B cell (primary cell): ENCODE measurements around the gene LHX4. TPM values are rescaled to one million over a fixed set of nuclear protein-coding genes. Genes with fewer than 3 reads are reported as not detected.

Experiments used
- ATAC-seq: fragments of 200-7000 bp; cut with Tn5 transposase; one replicate; pipeline ENCODE4 v1.10.0; 2021; ENCODE audit warnings: low read depth, mild to moderate bottlenecking, moderate number of reproducible peaks, moderate library complexity
- CTCF ChIA-PET: fragments of 350-600 bp; sonication (Branson Sonifier 250); formaldehyde crosslinking; loops from one replicate; lab custom pipeline; 2021; ENCODE audit warnings: antibody characterized with exemption, inconsistent platforms; lab: Charles Lee
- POLR2A ChIA-PET: fragments of 350-600 bp; sonication (Branson Sonifier 250); formaldehyde crosslinking; loops from one replicate; lab custom pipeline; 2021; ENCODE audit warnings: antibody characterized with exemption; lab: Charles Lee
- DNase-seq: peaks from one replicate; pipeline ENCODE4 v3.0.0; 2013
- H2AFZ ChIP-seq: 2 replicates; pipeline ENCODE4 v1.6.1; 2012; ENCODE audit warnings: mild to moderate bottlenecking, low read depth, low read length; ENCODE audit not compliant: insufficient read depth, poor library complexity, severe bottlenecking
- H3K27ac ChIP-seq, 2 donors: 1 replicate in 1 of 2; 2 replicates in 1 of 2; pipeline ENCODE4 v1.5.1; 2012 to 2013; ENCODE audit warnings: low read length in 2 of 2, mild to moderate bottlenecking in 2 of 2, moderate library complexity in 1 of 2
- H3K27me3 ChIP-seq, 4 experiments: fragments of 200-600 bp in 1 of 4; sonication (generic) in 1 of 4; replicated peaks in 1 of 4; 1 replicate in 2 of 4; 2 replicates in 2 of 4; pipeline versions ENCODE4 v1.6.1 to v1.7.0; 2013 to 2016; ENCODE audit warnings: low read length in 3 of 4, mild to moderate bottlenecking in 2 of 4, mixed read lengths in 1 of 4, moderate library complexity in 1 of 4; ENCODE audit not compliant: insufficient read depth in 4 of 4, control insufficient read depth in 3 of 4; ENCODE audit errors: control extremely low read depth in 1 of 4
- H3K36me3 ChIP-seq, 2 experiments: replicated peaks in 1 of 2; 1 replicate in 1 of 2; 2 replicates in 1 of 2; pipeline versions ENCODE4 v1.6.1 to v1.7.1; 2013; ENCODE audit warnings: low read length in 1 of 2; ENCODE audit not compliant: insufficient read depth in 2 of 2, control insufficient read depth in 1 of 2; ENCODE audit errors: control extremely low read depth in 1 of 2, extremely low read depth in 1 of 2
- H3K4me1 ChIP-seq, 2 donors: fragments of 200-600 bp in 1 of 2; sonication (generic) in 1 of 2; 1 replicate in 1 of 2; 2 replicates in 1 of 2; pipeline versions ENCODE4 v1.5.1 to v1.6.1; 2013 to 2017; ENCODE audit warnings: low read length in 2 of 2; ENCODE audit not compliant: control insufficient read depth in 2 of 2, insufficient read depth in 2 of 2
- H3K4me2 ChIP-seq: replicated peaks from 2 replicates; pipeline ENCODE3; 2012; ENCODE audit warnings: mild to moderate bottlenecking, low read depth, low read length; ENCODE audit not compliant: poor library complexity, severe bottlenecking
- H3K4me3 ChIP-seq, 5 experiments: fragments of 200-600 bp in 1 of 5; sonication (generic) in 1 of 5; 1 replicate in 3 of 5; 2 replicates in 2 of 5; pipeline versions ENCODE4 v1.5.1 to v1.7.0; 2011 to 2016; ENCODE audit warnings: low read length in 4 of 5, mild to moderate bottlenecking in 4 of 5, low read depth in 2 of 5, control low read depth in 1 of 5, moderate library complexity in 1 of 5; ENCODE audit not compliant: insufficient read depth in 1 of 5; ENCODE audit errors: control extremely low read depth in 1 of 5, extremely low read depth in 1 of 5
- H3K79me2 ChIP-seq: fragments of 200-600 bp; sonication (generic); one replicate; pipeline ENCODE4 v1.6.0; 2016; ENCODE audit warnings: low read length; ENCODE audit not compliant: control insufficient read depth, insufficient read depth
- H3K9ac ChIP-seq: fragments of 200-600 bp; sonication (generic); 2 replicates; pipeline ENCODE4 v1.6.1; 2017; ENCODE audit warnings: mild to moderate bottlenecking, low read length, moderate library complexity
- H3K9me3 ChIP-seq, 3 donors: one replicate each; pipeline versions ENCODE4 v1.6.1 to v1.7.1; 2013; ENCODE audit warnings: low read length in 2 of 3; ENCODE audit not compliant: control insufficient read depth in 2 of 3, insufficient read depth in 1 of 3; ENCODE audit errors: control extremely low read depth in 1 of 3
- H4K20me1 ChIP-seq: 2 replicates; pipeline ENCODE4 v1.6.0; 2012; ENCODE audit warnings: mild to moderate bottlenecking, low read length; ENCODE audit not compliant: insufficient read depth, control insufficient read depth, poor library complexity, severe bottlenecking
- H3K27ac Mint-ChIP-seq: one replicate; pipeline ENCODE4 v1.8.0; 2021; ENCODE audit warnings: mixed read lengths
- H3K27me3 Mint-ChIP-seq: one replicate; pipeline ENCODE4 v1.8.0; 2021; ENCODE audit warnings: mixed read lengths
- H3K4me1 Mint-ChIP-seq: one replicate; pipeline ENCODE4 v1.8.0; 2021; ENCODE audit warnings: mixed read lengths
- H3K4me3 Mint-ChIP-seq: one replicate; pipeline ENCODE4 v1.8.0; 2021; ENCODE audit warnings: mixed read lengths
- H3K9me3 Mint-ChIP-seq: one replicate; pipeline ENCODE4 v1.8.0; 2022; ENCODE audit warnings: mixed read lengths; ENCODE audit not compliant: insufficient read depth
- EZH2 ChIP-seq: IDR thresholded peaks from 2 replicates; pipeline ENCODE4 v1.6.1; 2012; ENCODE audit warnings: borderline replicate concordance, low read depth, mild to moderate bottlenecking, moderate library complexity, low read length; ENCODE audit not compliant: insufficient read depth, poor library complexity, severe bottlenecking
- WGBS: methylation state at CpG from one replicate; pipeline ENCODE4 v1.1.5; 2013; ENCODE audit warnings: missing lambda C conversion rate; ENCODE audit not compliant: insufficient coverage; 5-methylcytosine and 5-hydroxymethylcytosine counted together
- intact Hi-C: fragments of 100-400 bp; cut with micrococcal nuclease; formaldehyde crosslinking; loops from one replicate; pipeline ENCODE4 v1.10.0; 2022
- polyA plus RNA-seq: library from polyadenylated mRNA; depleted of rRNA; stranded (reverse); fragments of >200 nt; gene quantifications from 2 replicates; pipeline ENCODE4 v1.2.3, GENCODE V29; 2012
- total RNA-seq, 2 donors: library from RNA; stranded (reverse); fragments of 120-200 nt in 1 of 2; gene quantifications; 1 replicate in 1 of 2; 2 replicates in 1 of 2; pipeline versions ENCODE4 v1.2.3 to v1.2.4, GENCODE V29; 2013 to 2022
- TF ChIP-seq, protein P1 (sequence below): fragments of 200-600 bp; IDR thresholded peaks from one replicate; pipeline ENCODE4 v1.8.0; 2022; ENCODE audit warnings: antibody characterized with exemption, mild to moderate bottlenecking

LHX4 gene
- total and polyA plus RNA-seq, 2 donors (not counting 1 experiment from before 2014, with no cell fraction given): not detected

DNA sequence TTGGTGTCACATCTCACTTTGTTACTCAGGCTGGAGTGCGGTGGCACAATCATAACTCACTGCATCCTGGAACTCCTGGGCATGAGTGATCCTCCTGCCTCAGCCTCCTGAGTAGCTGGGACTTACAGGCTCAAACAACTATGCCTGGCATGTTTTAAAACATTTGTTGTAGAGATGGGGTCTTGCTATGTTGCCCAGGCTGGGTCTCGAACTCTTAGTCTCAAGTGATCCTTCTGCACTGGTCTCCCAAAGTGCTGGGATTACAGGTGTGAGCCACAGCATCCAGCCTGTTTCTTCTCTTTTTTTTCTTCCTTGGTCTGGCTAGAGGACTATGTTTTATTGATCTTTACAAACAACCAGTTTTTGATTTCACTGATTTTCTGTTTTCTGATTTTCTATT is 64.6 kb downstream of the LHX4 start:
- H3K4me3 Mint-ChIP-seq: no peak overlapping the region
- POLR2A ChIA-PET: no interaction called here
- Histone ChIP-seq H3K79me2 (no peaks in the 10 kb centered on the region), H2AFZ (no peak overlapping the region), H3K9ac (no peak overlapping the region), H3K27me3 (no peaks in the 10 kb centered on the region), H4K20me1 (no peaks in the 10 kb centered on the region), H3K4me3 (no peak overlapping the region), H3K9me3 (peaks cover 2 to 8% (median 3%) of the 10 kb centered on the region in 3 donors), H3K27ac (no peak overlapping the region), H3K4me1 (no peaks in the 10 kb centered on the region), H3K36me3 (peaks cover 0 to 6% of the 10 kb centered on the region in 2 experiments), H3K4me2 (no peak overlapping the region)
- H3K27me3 Mint-ChIP-seq: no peaks in the 10 kb centered on the region
- H3K9me3 Mint-ChIP-seq: peaks cover 4% of the 10 kb centered on the region
- 100% methylated on average over 2 of the region's 2 CpGs for WGBS
- TF ChIP-seq EZH2: no peak
- TF ChIP-seq, protein P1, sequence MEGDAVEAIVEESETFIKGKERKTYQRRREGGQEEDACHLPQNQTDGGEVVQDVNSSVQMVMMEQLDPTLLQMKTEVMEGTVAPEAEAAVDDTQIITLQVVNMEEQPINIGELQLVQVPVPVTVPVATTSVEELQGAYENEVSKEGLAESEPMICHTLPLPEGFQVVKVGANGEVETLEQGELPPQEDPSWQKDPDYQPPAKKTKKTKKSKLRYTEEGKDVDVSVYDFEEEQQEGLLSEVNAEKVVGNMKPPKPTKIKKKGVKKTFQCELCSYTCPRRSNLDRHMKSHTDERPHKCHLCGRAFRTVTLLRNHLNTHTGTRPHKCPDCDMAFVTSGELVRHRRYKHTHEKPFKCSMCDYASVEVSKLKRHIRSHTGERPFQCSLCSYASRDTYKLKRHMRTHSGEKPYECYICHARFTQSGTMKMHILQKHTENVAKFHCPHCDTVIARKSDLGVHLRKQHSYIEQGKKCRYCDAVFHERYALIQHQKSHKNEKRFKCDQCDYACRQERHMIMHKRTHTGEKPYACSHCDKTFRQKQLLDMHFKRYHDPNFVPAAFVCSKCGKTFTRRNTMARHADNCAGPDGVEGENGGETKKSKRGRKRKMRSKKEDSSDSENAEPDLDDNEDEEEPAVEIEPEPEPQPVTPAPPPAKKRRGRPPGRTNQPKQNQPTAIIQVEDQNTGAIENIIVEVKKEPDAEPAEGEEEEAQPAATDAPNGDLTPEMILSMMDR: no peak
- intact Hi-C loops: no loop called here
- no peak overlapping the region for H3K27ac Mint-ChIP-seq
- no peaks in the 10 kb centered on the region for H3K4me1 Mint-ChIP-seq
- CTCF ChIA-PET: no interaction called here
- no peak for ATAC-seq
- no peak for DNase-seq

DNA sequence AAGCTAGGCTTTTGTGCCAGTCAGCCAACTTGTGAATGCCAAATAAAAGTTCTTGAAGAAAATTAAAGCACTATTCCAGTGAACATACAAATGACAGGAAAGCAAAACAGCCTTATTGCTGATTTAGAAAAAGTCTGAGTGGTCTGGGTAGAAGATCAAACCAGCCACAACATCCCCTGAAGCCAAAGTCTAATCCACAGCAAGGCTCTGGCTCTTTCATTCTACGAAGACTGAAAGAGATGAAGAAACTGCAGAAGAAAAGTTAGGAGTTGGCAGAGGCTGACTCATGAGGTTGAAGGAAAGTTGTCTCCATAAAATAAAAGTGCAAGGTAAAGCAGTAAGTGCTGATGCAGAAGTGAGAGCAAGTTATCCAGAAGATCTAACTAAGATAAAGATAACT is 65.9 kb downstream of the LHX4 start:
- Histone ChIP-seq H3K79me2 (no peaks in the 10 kb centered on the region), H3K4me1 (no peaks in the 10 kb centered on the region), H3K4me3 (no peak overlapping the region), H3K9me3 (peaks cover 2 to 8% (median 3%) of the 10 kb centered on the region in 3 donors), H2AFZ (no peak overlapping the region), H3K4me2 (no peak overlapping the region), H3K36me3 (peaks cover 0 to 6% of the 10 kb centered on the region in 2 experiments), H3K9ac (no peak overlapping the region), H3K27me3 (no peaks in the 10 kb centered on the region), H3K27ac (no peak overlapping the region), H4K20me1 (no peaks in the 10 kb centered on the region)
- TF ChIP-seq, protein P1: no peak
- TF ChIP-seq EZH2: no peak
- Mint-ChIP-seq H3K27ac (no peak overlapping the region), H3K4me3 (no peak overlapping the region), H3K9me3 (peaks cover 4% of the 10 kb centered on the region), H3K4me1 (no peaks in the 10 kb centered on the region), H3K27me3 (no peaks in the 10 kb centered on the region)
- intact Hi-C loops: no loop called here
- no peak for DNase-seq
- ChIA-PET POLR2A (no interaction called here), CTCF (no interaction called here)
- no CpG with 5 or more reads among the region's 1 CpG for WGBS
- no peak for ATAC-seq
